22Rv1 (cell line): ENCODE measurements around the gene C22orf15.

Source experiments
- ZFX ChIP-seq: fragments of 450-650 bp; IDR thresholded peaks from 2 replicates; pipeline ENCODE4 v1.6.1; 2017; ENCODE audit warnings: antibody characterized with exemption, borderline replicate concordance
- TF ChIP-seq, protein P1 (sequence below): fragments of 450-650 bp; IDR thresholded peaks from 2 replicates; pipeline ENCODE4 v1.5.1; 2017; ENCODE audit warnings: mild to moderate bottlenecking

DNA sequence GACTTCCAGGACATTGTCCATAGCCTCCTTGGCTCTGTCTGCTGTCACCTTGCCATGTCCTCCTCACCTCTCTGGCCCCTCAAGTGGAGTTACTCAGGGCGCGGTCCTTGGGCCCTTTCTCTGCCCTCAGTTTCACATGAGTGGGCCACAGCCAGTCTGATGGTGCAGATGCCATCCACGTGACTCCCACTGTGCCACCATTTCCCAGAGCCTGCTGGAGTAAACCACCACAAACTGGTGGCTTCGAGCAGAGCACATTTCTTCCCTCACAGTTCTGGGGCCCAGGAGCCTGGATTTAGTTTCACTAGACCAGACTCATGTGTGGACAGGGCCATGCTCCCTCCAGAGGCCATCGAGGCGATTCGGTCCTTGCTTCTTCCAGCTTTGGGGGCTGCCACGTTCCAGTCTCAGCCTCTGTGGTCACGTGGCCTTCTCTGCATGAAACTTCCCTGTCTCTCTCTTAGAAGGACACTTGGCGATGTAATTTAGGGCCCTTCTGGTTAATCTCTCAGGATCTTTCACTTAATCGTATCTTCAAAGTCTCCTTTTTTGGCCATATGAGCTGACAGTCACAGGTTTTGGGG lies 38.5 kb downstream of the C22orf15 start:
- TF ChIP-seq, protein P1, sequence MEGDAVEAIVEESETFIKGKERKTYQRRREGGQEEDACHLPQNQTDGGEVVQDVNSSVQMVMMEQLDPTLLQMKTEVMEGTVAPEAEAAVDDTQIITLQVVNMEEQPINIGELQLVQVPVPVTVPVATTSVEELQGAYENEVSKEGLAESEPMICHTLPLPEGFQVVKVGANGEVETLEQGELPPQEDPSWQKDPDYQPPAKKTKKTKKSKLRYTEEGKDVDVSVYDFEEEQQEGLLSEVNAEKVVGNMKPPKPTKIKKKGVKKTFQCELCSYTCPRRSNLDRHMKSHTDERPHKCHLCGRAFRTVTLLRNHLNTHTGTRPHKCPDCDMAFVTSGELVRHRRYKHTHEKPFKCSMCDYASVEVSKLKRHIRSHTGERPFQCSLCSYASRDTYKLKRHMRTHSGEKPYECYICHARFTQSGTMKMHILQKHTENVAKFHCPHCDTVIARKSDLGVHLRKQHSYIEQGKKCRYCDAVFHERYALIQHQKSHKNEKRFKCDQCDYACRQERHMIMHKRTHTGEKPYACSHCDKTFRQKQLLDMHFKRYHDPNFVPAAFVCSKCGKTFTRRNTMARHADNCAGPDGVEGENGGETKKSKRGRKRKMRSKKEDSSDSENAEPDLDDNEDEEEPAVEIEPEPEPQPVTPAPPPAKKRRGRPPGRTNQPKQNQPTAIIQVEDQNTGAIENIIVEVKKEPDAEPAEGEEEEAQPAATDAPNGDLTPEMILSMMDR, result no peak
- no peak for TF ChIP-seq ZFX
